ENCODE results near the gene RBM28. TPM values are rescaled to one million over a fixed set of nuclear protein-coding genes. Genes with fewer than 3 reads are reported as not detected.

The RBM28 gene
- total and polyA plus RNA-seq, 2 of the 8 experiments (the other 6 are each of a cell fraction or from before 2014, with no cell fraction given) = 12.8 to 65.3 TPM

DNA sequence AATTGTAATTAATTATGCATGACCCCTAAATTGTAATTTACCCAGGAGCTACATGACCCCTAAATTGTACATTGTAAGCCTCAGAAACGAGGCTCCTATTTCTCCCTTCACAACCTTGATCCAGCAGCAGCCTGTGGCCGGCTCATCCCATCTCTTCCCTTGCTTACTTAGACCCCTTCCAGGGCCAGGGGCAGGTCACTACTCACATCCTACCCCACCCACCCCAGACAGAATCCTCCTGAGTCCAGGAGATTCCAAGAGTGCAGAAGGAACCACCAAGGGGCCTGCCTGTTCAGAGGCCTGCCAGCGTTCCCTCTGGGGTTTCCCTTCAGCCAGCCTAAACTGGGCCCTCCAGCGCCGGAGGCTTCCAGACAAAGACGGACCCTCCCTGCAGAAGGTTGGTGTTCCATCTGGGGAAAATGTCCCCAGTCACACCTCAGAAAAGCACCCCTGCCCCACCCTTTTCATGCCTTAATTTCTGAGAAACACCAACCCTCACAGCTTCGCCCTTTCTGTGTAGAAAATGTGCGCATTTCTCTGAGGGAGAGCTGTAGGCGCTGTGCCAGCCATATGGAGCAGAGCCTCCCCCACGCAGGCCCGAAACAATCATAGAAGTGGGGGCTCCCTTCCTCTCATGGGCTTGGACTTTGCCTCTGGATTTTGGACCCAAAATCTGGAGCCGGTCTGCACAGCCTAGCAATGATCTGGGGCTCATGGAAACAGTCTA is 83.5 kb downstream of the RBM28 start:
- DNase-seq (ENCODE audit: low read depth in 1 of 2, low spot score in 2 of 2) = no peak
- no peak overlapping the region for H2BK15ac ChIP-seq (ENCODE audit: low read length)
- H4K91ac ChIP-seq (replicated peaks; ENCODE audit: insufficient read length, low read length) = no peak overlapping the region
- no peak overlapping the region for H2BK12ac ChIP-seq (ENCODE audit: low read depth, low read length)
- H3K9me3 ChIP-seq (ENCODE audit: insufficient read depth in 2 of 2, low read depth in 1 of 2, low read length in 1 of 2) = no peaks in the 10 kb centered on the region
- no peak overlapping the region for H2BK5ac ChIP-seq (ENCODE audit: low read depth, low read length)
- WGBS, 2 experiments (ENCODE audit: extremely low coverage in 1 of 2, insufficient coverage in 1 of 2, insufficient read length in 1 of 2, insufficient replicate concordance in 2 of 2, low coverage in 1 of 2, low lambda C conversion rate in 2 of 2, missing lambda C conversion rate in 1 of 2) = 95% methylated on average over 12 of the region's 12 CpGs; no CpG with 5 or more reads in 1 of the 2 experiments
- no peaks in the 10 kb centered on the region; the same call in 1 of the 2 replicates for H3K79me1 ChIP-seq (ENCODE audit: low read depth, low read length)
- no peaks in the 10 kb centered on the region for H3K36me3 ChIP-seq (ENCODE audit: control insufficient read depth in 2 of 4, insufficient read depth in 4 of 4, low read length in 3 of 4)
- H3K18ac ChIP-seq (ENCODE audit: extremely low read depth, low read length) = peak overlapping the region; percentile 4; the same call in 1 of the 2 replicates
- H3K4me2 ChIP-seq (ENCODE audit: insufficient read depth in 1 of 2, low read depth in 2 of 2, low read length in 2 of 2) = no peak overlapping the region; a peak in 1 of 4 replicates
- no peak overlapping the region for H2BK120ac ChIP-seq (replicated peaks; ENCODE audit: low read depth, low read length)
- H3K27ac ChIP-seq (ENCODE audit: low read depth, low read length) = no peak overlapping the region
- H3K4me1 ChIP-seq (replicated peaks in 1 of 4; ENCODE audit: control insufficient read depth in 3 of 4, insufficient read depth in 4 of 4, low read length in 3 of 4) = peaks cover 3 to 20% (median 8%) of the 10 kb centered on the region in 4 experiments
- no peak overlapping the region for H3K4ac ChIP-seq (replicated peaks; ENCODE audit: insufficient read length, low read depth, low read length)
- H3K14ac ChIP-seq (ENCODE audit: insufficient read length) = no peak overlapping the region
- no peaks in the 10 kb centered on the region for H3K79me2 ChIP-seq (ENCODE audit: control insufficient read depth in 1 of 2, insufficient read depth in 2 of 2, low read length in 2 of 2)
- H4K8ac ChIP-seq (ENCODE audit: extremely low read depth, insufficient read depth, low read length) = no peak overlapping the region
- H3K9ac ChIP-seq (replicated peaks in 1 of 4; ENCODE audit: extremely low read depth in 1 of 4, low read depth in 3 of 4, low read length in 3 of 4) = no peak overlapping the region
- H3K27me3 ChIP-seq (replicated peaks in 1 of 4; ENCODE audit: control insufficient read depth in 3 of 4, extremely low read depth in 1 of 4, insufficient read depth in 3 of 4, low read length in 3 of 4) = no peaks in the 10 kb centered on the region
- no peak for FAIRE-seq
- ChIA-PET CTCF (ENCODE audit: partially characterized antibody) (interaction anchor here (0.7 to 2.0 kb wide), 5 partner anchors 9 to 551 kb away, joined by 3 to 6 read pairs (median 4); no protein-coding TSS in a partner anchor), POLR2A (ENCODE audit: partially characterized antibody) (no interaction called here)
- H4K20me1 ChIP-seq (replicated peaks in 1 of 2; ENCODE audit: control insufficient read depth in 1 of 2, insufficient read depth in 2 of 2, low read length in 2 of 2) = no peaks in the 10 kb centered on the region
- H3K23ac ChIP-seq (ENCODE audit: insufficient read length) = no peak overlapping the region
- H2AFZ ChIP-seq (ENCODE audit: low read length) = no peak overlapping the region
- no peak overlapping the region for H2AK5ac ChIP-seq (ENCODE audit: low read depth, low read length)
- H2BK20ac ChIP-seq (ENCODE audit: low read length) = no peak overlapping the region
- H3K4me3 ChIP-seq (ENCODE audit: extremely low read depth in 1 of 4, insufficient read depth in 2 of 4, low read depth in 3 of 4, low read length in 4 of 4) = no peak overlapping the region
- H3K56ac ChIP-seq (replicated peaks; ENCODE audit: insufficient read length, low read depth, low read length) = no peak overlapping the region
- no peak overlapping the region for H4K5ac ChIP-seq (ENCODE audit: insufficient read length, low read depth, low read length)
- H3K23me2 ChIP-seq (ENCODE audit: low read depth, low read length) = no peaks in the 10 kb centered on the region; the same call in 1 of the 2 replicates
- TF ChIP-seq SP2 (IDR thresholded peaks at IDR 0.05; ENCODE audit: low read length) (no peak), SRF (IDR thresholded peaks at IDR 0.05; ENCODE audit: low read depth, low read length) (no peak)
